ENCODE data around the gene C1QB.

- TF ChIP-seq CTCF (IDR thresholded peaks at IDR 0.05) (no peak), POLR2A (IDR thresholded peaks at IDR 0.05) (no peak)
Observed at GRCh38 chr1:22697980-22698379, 44.9 kb downstream of the C1QB start.
